GM18907 (cell line): ENCODE results near the gene CD3D.
"Not testable (repeated sequence)": the region's sequence is repeated elsewhere in the genome, so short reads cannot be mapped to it uniquely, and the experiment has no call there.

ENCODE experiments used
- ATAC-seq: cut with Tn5 transposase; IDR thresholded peaks from one replicate; pipeline ENCODE4 v1.9.1; 2021; ENCODE audit warnings: mild to moderate bottlenecking, moderate library complexity; ENCODE audit not compliant: unreplicated experiment

Gene CD3D

GRCh38 chr11:118339281-118339961, 3.1 kb downstream of the CD3D start:
- ATAC-seq: no peak

DNA sequence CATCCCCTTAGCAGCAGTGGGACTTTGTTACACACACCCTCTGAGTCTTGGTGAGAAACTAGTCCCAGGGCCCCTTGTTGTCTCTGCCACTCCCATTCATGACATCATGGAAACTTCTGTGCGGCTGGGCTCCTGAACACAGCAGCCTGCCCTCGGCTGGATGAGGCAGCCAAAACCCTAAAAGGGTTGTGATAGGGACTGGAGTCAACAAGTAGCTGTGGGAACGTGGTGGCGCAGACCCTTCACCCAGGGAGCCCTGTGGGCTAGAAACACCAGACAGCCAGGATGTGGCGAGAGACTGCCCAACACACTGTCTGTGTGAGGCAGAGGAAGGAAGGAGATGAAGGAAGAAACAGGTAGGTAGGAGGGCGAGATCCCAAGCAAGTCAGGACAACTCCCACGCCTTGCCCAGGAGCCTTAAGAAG, 3.9 kb downstream of the CD3D start:
- no peak for ATAC-seq

DNA sequence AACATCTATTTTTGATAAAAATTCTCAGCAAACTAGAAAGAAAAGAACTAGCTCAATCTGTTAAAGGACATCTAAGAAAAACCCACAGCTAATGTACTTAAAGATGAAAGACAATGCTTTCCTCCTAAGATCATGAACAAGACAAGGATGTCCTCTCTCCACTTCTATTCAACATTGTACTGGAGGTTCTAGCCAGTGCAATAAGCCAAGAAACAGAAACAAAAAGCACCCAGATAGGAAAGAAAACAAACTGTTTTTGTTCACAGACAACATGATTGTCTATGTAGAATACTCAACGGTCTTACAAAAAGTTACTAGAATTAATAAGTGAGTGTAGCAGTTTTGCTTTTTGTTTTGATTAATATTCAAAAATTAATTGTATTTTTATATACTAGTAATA, 7.8 kb downstream of the CD3D start:
- ATAC-seq: no peak

- ATAC-seq: no peak
Measured at GRCh38 chr11:118328745-118329144, 13.8 kb downstream of the CD3D start.

- ATAC-seq: no peak
Measured at GRCh38 chr11:118325283-118325682, 17.2 kb downstream of the CD3D start.

DNA sequence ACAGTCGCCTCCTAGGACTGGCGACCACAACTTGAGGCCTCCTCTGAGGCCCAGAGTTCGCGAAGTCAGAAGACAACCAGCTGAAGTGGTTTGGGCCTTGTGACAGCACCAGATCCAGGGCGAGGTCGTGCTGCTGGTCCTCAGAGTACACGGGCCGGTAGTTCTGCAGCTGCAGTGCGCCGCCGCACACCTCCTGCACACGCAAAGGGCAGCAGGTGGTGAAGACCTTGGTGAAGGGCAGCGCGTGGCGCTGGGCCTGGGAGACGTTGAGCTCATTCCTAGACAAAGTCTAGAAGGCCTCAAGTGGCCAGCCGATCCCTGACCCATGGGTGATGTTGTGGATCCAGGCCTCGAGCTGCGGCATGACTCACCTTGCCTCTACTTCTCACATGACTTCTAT, 19.8 kb downstream of the CD3D start:
- no peak for ATAC-seq

DNA sequence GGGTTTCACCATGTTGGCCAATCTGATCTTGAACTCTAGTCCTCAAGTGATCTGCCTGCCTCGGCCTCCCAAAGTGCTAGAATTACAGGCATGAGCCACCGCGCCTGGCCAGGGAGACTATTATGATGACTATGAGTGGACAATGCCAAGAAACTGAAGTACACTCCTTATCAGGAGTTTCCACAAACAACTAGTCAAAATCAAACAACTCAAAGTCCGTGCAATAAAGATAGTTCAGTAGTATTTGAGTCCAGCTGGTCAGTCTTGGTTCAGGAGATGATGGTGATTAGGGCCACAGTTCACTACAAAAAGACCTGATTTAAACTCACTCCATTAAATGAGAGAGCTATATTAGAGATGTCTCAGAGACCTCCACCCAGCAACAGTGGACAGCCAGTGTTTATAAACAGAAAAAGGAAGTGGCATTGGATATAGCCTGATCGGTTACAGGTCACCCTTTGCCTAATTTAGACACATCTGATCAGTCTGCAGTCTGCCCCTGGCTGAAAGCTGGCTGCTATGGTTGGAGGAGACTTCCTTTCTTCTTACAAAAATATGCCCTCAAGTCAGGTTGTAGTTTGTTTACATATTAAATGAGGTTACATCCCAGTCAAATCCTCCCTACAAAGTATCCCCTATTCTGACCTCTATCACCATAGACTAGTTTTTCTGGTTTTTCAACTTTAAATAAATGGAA, 21.0 kb downstream of the CD3D start:
- ATAC-seq: no peak

DNA sequence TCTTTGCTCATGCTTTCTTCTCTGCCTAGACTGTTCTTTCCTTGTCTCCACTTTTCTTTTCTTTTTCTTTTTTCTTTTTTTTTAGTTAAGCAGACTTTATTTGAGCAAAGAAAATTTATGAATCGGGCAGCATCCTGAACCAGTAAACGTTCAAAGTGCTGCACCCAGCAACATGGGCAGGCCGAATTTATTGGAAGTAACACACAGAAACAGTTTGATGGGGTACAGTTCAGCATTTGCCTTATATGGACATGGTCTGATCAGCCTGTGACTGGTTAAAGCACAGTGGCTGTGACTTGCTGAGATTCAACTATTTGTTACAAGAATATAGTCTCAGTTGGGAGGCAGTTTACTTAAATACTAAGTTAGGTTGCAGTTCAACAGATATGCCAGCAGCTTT, 22.0 kb downstream of the CD3D start:
- no peak for ATAC-seq

DNA sequence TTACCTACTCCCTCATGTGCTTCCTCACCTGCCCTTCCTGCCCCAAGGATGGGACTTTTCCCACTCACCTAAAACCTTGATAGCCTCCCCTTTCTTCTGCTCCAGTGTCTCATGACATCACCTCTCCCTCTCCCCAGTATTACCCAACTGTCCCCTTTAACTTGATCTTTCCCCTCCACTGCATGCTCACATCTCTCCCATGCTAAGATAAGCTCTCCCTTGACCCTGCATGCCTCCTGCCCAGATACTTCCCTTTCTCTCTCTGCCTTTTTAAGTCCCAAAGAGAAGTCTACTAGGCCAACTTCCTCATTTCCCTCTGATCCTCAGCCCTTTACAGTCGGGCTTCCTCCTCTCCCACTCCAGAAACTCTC, 23.2 kb downstream of the CD3D start:
- no peak for ATAC-seq

GRCh38 chr11:118318581-118319336, 23.7 kb downstream of the CD3D start:
- ATAC-seq: no peak

DNA sequence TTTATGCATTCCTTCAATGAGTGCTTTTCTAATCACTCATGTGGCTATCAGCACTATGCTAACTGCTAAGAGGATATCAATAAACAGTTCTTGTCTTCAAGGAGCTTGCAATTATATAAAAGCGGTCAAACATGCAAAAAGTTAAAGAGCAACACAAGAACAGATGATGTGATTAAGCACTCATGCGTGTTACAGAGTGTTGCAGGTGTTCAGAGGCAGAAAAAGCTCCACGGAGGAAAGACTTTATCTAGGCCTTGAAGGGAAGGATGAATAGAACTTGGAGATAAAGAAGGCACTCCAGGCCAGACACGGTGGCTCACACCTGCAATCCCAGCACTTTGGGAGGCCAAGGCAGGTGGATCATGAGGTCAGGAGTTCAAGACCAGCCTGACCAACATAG, 24.4 kb downstream of the CD3D start:
- no peak for ATAC-seq

- ATAC-seq: no peak
Measured at GRCh38 chr11:118314988-118315411, 27.5 kb downstream of the CD3D start.

DNA sequence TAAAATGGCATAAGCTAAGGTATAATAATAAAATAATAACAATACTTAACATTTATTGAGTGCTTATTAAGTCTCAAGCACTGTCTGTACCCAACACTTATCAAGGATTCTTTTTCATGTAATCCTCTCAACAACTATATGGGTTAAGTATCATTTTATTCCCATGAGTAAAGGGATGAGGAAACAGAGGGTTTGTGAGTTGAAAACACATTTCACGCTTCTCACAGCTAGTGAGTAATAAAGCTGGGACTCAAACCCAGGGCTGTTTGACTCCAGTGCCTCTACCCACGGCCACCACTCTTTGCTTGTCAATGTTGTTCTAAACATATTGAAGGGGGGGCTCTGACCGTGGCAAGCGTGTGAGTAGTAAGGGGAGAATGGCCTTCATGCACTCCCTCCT, 29.3 kb downstream of the CD3D start:
- ATAC-seq: no peak

GRCh38 chr11:118312328-118312727, 30.2 kb downstream of the CD3D start:
- no peak for ATAC-seq

GRCh38 chr11:118311518-118311917, 31.0 kb downstream of the CD3D start:
- no peak for ATAC-seq

DNA sequence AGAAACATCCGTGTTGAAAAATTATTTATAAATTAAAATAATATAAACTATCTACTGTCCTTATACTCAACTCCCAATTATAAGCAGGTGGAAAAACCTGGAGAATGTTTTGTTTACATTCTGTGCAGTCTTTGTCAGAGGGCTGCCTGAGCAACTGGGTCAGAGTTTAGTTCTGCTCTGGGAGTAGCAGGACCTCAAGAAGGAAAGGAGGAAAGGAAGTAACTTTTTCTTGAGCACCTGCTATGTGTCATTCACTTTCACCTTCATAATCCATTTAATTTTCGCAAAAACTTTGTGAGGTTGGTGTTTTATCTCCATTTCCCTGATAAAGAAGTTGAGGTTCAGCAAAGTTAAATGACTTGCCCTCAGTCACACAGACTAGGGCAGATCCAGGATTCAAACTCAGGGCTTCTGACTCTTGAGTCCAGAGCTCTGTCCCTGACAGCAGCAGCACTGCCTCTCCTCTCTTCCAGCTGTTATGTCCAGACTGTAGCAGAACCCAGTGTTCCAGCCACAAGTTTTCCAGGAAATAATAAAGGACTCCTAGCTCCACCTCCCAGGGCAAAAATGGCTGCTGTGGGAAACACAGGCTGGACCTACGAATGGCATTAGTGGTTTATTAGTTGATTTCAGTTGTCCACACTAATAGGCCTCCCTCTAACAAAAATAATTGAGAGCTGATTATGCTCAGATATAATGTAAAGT, 31.6 kb downstream of the CD3D start:
- ATAC-seq: no peak

DNA sequence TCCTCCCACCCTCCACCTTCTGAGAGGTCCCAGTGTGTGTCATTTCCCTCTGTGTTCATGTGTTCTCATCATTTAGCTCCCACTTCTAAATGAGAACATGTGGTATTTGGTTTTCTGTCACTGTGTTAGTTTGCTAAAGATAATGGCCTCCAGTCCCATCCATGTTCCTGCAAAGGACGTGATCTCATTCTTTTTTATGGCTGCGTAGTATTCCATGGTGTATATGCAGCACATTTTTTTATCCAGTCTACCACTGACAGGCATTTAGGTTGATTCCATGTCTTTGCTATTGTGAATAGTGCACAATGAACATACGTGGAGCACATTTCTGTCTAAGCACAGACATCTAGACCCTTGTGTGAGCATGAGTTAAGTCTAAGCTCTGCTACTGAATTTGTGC, 32.2 kb downstream of the CD3D start:
- ATAC-seq: no peak

DNA sequence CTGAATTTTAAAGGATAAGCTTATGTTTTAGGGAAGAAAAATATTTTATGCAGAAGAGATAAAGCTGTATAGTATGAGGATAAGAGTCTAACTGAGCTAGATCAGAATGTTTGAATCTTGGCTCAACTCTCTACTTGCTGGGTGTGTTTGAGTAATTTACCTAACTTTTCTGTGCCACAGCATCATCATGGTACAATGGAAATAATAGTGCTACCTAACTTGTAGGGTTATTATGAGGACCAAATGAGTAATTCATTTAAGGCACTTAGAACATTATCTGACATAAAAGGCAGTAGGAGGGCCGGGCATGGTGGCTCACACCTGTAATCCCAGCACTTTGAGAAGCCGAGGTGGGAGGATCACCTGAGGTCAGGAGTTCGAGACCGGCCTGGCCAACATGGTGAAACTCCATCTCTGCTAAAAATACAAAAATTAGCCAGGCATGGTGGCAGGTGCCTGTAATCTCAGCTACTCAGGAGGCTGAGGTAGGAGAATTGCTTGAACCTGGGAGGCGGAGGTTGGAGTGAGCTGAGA, 33.4 kb downstream of the CD3D start:
- ATAC-seq: not testable (repeated sequence)

- ATAC-seq: no peak
Measured at GRCh38 chr11:118306556-118306955, 35.9 kb downstream of the CD3D start.

GRCh38 chr11:118305726-118306125, 36.8 kb downstream of the CD3D start:
- no peak for ATAC-seq

- ATAC-seq: no peak
Measured at GRCh38 chr11:118304568-118305248, 37.8 kb downstream of the CD3D start, which contains the start of gene CD3E. Gene CD3E, plus strand, starts transcription at chr11:118304730. Its CDS starts 223 bp downstream, at chr11:118304953.
